ENCODE results near the gene PSMD12.
"Not testable (repeated sequence)": the region's sequence is repeated elsewhere in the genome, so short reads cannot be mapped to it uniquely, and the experiment has no call there.

PSMD12 gene

DNA sequence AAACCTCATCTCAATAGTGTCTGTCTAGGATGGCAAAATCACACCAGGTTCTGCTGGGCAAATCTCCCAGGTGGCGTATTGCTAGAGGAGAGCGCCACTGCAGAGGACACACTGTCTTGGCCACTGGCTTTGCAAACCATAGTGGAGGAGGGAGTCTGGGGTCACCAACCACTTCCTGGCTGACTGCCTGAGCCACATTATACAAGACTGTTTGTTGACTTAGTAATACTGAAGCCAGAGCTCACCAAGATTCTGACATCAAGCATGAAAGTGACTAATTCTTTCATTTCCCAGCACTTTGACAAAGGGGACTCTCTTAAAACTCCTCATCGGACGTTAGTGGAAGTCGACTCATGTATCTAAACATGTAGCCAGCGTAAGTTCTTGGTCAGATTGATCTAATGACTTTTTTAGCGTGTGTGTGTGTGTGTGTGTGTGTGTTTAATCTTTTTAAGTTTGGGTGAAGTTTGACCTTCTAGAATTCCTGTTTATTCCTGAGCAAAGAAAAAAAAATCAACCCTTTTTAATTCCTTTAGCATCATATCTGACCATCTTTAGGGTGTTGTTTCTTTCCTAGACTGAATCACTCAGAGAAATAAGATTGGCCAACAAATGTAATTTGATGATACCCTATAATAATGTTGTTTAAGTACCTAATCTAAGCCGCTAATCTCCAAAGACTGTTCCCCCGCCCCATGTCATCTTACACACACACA, 24.4 kb upstream of the PSMD12 start:
- no peaks in the 10 kb centered on the region for H3K36me3 ChIP-seq (ENCODE audit: insufficient read depth, low read length)

DNA sequence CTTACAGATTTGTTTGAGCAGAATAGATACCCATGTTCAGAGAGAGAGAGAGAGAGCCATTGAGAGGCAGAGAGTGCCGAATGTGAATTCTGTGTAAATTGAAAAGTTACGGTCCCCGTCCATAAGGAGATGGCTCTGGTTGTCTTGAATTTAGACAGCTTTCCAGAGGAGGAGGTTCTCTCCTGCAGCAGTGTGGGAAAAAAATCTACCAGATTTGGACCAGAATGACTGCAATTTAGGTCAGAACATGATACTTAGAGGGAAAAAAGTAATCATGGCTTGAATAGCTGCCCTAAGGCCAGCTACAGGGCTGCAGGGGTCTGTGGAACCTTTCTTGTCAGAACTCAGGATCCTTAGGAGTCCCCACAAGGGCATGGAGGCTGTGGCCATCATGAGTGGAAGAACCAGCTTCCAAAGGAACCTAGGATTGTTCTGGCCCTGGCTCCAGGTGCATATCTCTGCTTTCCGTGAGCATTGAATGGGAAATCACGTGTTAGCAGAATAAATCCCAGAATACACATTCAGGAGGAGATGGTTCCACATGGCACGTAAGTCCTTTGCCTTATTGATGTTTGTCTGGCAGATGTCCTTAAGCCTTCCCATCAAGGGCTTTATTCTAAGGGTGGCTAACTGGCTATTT, 23.7 kb upstream of the PSMD12 start:
- no peak for TF ChIP-seq EZH2 (IDR thresholded peaks at IDR 0.05)
- no peak for TF ChIP-seq FOXP2 (optimal IDR thresholded peaks at IDR 0.05; ENCODE audit: control extremely low read depth, extremely low read length, insufficient read depth)
- no peak for TF ChIP-seq POLR2AphosphoS5 (IDR thresholded peaks at IDR 0.05; ENCODE audit: borderline replicate concordance, low read depth, low read length)
- H3K36me3 ChIP-seq (ENCODE audit: insufficient read depth, low read length), result no peaks in the 10 kb centered on the region
- no peak overlapping the region for H3K9ac ChIP-seq (ENCODE audit: insufficient read length)
- H3K4me3 ChIP-seq, result no peak overlapping the region
- H3K27ac ChIP-seq, result no peak overlapping the region
- no peak for DNase-seq (ENCODE audit: low read depth, low spot score)
- H3K9me3 ChIP-seq (ENCODE audit: low read depth, low read length), result no peaks in the 10 kb centered on the region

More for the DNA sequence above, 24.4 kb upstream of the PSMD12 start:
- TF ChIP-seq FOXP2 (optimal IDR thresholded peaks at IDR 0.05; ENCODE audit: control extremely low read depth, extremely low read length, insufficient read depth) (no peak), POLR2AphosphoS5 (IDR thresholded peaks at IDR 0.05; ENCODE audit: borderline replicate concordance, low read depth, low read length) (no peak), EZH2 (IDR thresholded peaks at IDR 0.05) (no peak)
- H3K4me3 ChIP-seq, result no peak overlapping the region
- no peak overlapping the region for H3K9ac ChIP-seq (ENCODE audit: insufficient read length)
- no peak overlapping the region for H3K27ac ChIP-seq
- DNase-seq (ENCODE audit: low read depth, low spot score), result no peak
- H3K9me3 ChIP-seq (ENCODE audit: low read depth, low read length), result no peaks in the 10 kb centered on the region

DNA sequence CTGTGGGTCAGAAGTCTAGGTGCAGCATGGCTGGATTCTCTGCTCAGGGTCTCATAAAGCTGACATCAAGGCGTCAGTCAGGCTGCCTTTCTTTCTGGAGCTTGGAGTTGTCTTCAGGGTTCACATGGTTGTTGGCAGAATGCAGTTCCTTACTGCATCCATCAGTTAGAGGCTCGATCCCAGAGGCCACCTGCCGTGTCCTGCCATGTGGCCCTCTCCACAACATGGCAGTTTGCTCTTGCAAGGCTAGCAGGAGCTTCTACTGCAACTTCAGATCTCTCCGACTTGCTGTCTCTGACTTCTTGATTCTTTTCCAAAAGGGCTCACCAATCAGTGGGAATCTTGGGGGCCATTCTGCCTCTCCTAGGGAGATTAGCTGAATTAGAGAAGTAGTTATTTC, 22.6 kb upstream of the PSMD12 start:
- Histone ChIP-seq H3K9ac (ENCODE audit: insufficient read length) (no peak overlapping the region), H3K4me3 (no peak overlapping the region), H3K36me3 (ENCODE audit: insufficient read depth, low read length) (no peaks in the 10 kb centered on the region), H3K27ac (no peak overlapping the region), H3K9me3 (ENCODE audit: low read depth, low read length) (no peaks in the 10 kb centered on the region)
- no peak for DNase-seq (ENCODE audit: low read depth, low spot score)
- TF ChIP-seq FOXP2 (optimal IDR thresholded peaks at IDR 0.05; ENCODE audit: control extremely low read depth, extremely low read length, insufficient read depth) (no peak), EZH2 (IDR thresholded peaks at IDR 0.05) (no peak), POLR2AphosphoS5 (IDR thresholded peaks at IDR 0.05; ENCODE audit: borderline replicate concordance, low read depth, low read length) (no peak)

DNA sequence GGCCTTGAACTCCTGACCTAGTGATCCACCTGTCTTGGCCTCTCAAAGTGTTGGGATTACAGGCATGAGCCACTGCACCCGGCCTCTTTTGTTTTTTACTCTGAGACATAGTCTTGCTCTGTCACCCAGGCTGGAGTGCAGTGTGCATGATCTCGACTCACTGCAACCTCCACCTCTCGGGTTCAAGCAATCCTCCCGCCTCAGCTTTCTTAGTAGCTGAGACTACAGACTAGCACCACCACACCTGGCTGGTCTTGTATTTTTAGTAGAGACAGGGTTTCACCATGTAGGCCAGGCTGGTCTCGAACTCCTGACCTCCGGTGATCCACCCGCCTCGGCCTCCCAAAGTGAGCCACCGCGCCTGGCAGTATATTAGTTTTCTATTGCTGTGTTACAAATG, 22.2 kb upstream of the PSMD12 start:
- not testable (repeated sequence) for H3K9me3 ChIP-seq (ENCODE audit: low read depth, low read length); DNase-seq (ENCODE audit: low read depth, low spot score); H3K4me3 ChIP-seq; H3K27ac ChIP-seq; H3K36me3 ChIP-seq (ENCODE audit: insufficient read depth, low read length); H3K9ac ChIP-seq (ENCODE audit: insufficient read length)

DNA sequence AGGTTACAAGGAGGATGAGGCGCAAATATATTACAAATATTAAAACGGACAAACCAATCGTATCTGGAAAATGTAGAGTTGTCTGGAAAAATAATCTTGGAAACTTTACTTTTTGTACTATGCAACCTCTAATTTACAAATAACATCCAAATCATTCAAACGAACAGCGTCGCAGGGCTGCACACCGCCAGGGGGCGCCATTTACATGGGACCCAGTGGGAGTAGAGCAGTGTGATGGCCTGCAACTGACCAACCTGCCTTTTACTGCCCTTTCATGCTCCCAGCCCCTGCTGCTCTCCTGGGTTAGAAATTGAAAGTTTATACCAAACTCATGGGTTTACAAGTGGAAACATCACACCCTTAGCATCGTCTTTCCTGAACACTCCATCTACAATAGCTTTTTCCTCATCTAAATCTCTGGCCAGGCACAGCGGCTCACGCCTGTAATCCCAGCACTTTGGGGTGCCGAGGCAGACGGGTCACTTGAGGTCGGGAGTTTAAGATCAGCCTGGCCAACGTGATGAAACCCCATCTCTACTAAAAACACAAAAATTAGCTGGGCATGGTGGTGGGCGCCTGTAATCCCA, 20.7 kb upstream of the PSMD12 start:
- no peaks in the 10 kb centered on the region for H3K36me3 ChIP-seq (ENCODE audit: insufficient read depth, low read length)
- no peak overlapping the region for H3K4me3 ChIP-seq
- no peak overlapping the region for H3K27ac ChIP-seq
- no peaks in the 10 kb centered on the region for H3K9me3 ChIP-seq (ENCODE audit: low read depth, low read length)
- TF ChIP-seq FOXP2 (optimal IDR thresholded peaks at IDR 0.05; ENCODE audit: control extremely low read depth, extremely low read length, insufficient read depth) (no peak), POLR2AphosphoS5 (IDR thresholded peaks at IDR 0.05; ENCODE audit: borderline replicate concordance, low read depth, low read length) (no peak), EZH2 (IDR thresholded peaks at IDR 0.05) (no peak)
- no peak for DNase-seq (ENCODE audit: low read depth, low spot score)
- no peak overlapping the region for H3K9ac ChIP-seq (ENCODE audit: insufficient read length)

DNA sequence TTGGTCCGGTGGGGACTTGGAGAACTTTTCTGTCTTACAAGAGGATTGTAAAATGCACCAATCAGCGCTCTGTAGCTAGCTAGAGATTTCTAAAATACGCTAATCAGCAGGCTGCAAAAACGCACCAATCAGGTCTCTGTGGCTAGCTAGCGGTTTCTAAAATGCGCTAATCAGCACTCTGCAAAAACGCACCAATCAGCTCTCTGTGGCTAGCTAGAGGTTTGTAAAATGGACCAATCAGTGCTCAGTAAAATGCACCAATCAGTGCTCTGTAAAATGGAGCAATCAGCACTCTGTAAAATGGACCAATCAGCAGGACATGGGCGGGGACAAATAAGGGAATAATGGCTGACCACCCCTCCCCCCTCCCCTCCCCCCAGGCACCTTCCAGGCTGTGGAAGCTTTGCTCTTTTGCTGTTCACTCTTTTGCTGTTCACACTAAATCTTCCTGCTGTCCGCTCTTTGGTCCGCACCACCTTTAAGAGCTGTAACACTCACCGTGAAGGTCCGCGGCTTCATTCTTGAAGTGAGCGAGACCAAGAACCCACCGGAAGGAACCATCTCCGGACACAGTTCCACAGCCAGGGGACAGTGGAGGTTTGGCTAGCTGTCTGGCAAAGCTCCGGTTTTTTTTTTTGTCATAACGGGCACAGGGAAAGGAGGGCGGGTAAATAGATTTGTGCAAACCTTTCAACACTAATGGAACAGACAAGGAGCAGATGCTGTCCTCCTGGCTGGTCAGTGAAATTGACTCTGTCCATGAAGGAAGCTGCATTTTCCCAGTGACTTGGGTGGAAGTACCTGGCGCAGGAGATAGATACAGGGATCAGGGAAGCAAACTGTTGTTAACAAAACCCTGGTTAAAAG, 19.0 kb upstream of the PSMD12 start:
- H3K4me3 ChIP-seq, result no peak overlapping the region
- H3K9ac ChIP-seq (ENCODE audit: insufficient read length), result no peak overlapping the region
- H3K27ac ChIP-seq, result no peak overlapping the region
- TF ChIP-seq FOXP2 (optimal IDR thresholded peaks at IDR 0.05; ENCODE audit: control extremely low read depth, extremely low read length, insufficient read depth), result no peak
- TF ChIP-seq POLR2AphosphoS5 (IDR thresholded peaks at IDR 0.05; ENCODE audit: borderline replicate concordance, low read depth, low read length), result no peak
- TF ChIP-seq EZH2 (IDR thresholded peaks at IDR 0.05), result no peak
- H3K9me3 ChIP-seq (ENCODE audit: low read depth, low read length), result no peaks in the 10 kb centered on the region
- no peaks in the 10 kb centered on the region for H3K36me3 ChIP-seq (ENCODE audit: insufficient read depth, low read length)
- DNase-seq (ENCODE audit: low read depth, low spot score), result no peak

DNA sequence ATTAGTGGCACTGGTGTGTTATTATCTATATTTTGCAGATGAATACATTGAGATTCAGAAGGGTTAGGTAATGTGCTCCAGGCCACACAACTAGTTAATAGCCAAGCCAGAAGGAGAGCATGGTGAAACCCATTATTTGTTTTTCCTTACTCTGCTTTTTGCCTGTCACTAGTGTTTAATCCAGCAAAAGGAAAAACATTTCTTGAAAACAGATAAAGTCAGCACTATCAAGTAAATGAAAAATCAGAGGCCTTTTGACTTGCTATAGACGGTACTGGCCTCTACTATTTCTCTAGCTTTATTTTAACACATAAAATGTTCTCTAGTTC, 15.5 kb upstream of the PSMD12 start:
- no peaks in the 10 kb centered on the region; the same call in 1 of the 2 replicates for H3K9me3 ChIP-seq (ENCODE audit: low read depth, low read length)
- no peak for DNase-seq (ENCODE audit: low read depth, low spot score)
- TF ChIP-seq FOXP2 (optimal IDR thresholded peaks at IDR 0.05; ENCODE audit: control extremely low read depth, extremely low read length, insufficient read depth) (no peak), POLR2AphosphoS5 (IDR thresholded peaks at IDR 0.05; ENCODE audit: borderline replicate concordance, low read depth, low read length) (no peak), EZH2 (IDR thresholded peaks at IDR 0.05) (no peak)
- H3K27ac ChIP-seq, result no peak overlapping the region
- no peak overlapping the region for H3K9ac ChIP-seq (ENCODE audit: insufficient read length)
- H3K4me3 ChIP-seq, result no peak overlapping the region
- no peaks in the 10 kb centered on the region for H3K36me3 ChIP-seq (ENCODE audit: insufficient read depth, low read length)

DNA sequence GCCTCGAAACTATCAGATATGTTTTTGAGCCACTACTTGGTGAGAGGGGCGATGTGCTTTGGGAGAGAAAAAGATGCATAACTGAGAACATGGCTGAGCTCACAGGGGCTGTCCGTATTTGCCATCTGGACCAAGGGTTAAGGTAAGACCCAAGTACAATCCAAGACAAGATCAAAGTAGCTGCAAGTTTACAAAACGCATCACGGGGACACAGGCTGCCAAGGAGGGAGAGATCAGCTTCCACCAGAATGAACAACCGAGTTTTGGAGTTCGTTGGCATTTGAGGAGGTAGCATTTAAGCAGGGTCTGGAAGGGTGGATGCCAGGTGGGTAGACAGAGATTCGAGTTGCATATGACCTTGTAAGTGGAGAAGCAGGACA, 12.9 kb upstream of the PSMD12 start:
- TF ChIP-seq POLR2AphosphoS5 (IDR thresholded peaks at IDR 0.05; ENCODE audit: borderline replicate concordance, low read depth, low read length) (no peak), EZH2 (IDR thresholded peaks at IDR 0.05) (no peak), FOXP2 (optimal IDR thresholded peaks at IDR 0.05; ENCODE audit: control extremely low read depth, extremely low read length, insufficient read depth) (no peak)
- Histone ChIP-seq H3K36me3 (ENCODE audit: insufficient read depth, low read length) (no peaks in the 10 kb centered on the region), H3K4me3 (peak overlapping the region; percentile 96), H3K9me3 (ENCODE audit: low read depth, low read length) (no peaks in the 10 kb centered on the region; the same call in 1 of the 2 replicates), H3K9ac (ENCODE audit: insufficient read length) (peak overlapping the region; percentile 21), H3K27ac (no peak overlapping the region)
- DNase-seq (ENCODE audit: low read depth, low spot score), result no peak

Measured in SK-N-MC (cell line).